IPS-NIHi7 (cell line): Measurements from ENCODE around the gene RBM39.
"Not testable (repeated sequence)": the region's sequence is repeated elsewhere in the genome, so short reads cannot be mapped to it uniquely, and the experiment has no call there.

Experiments used
- DNase-seq: peaks from one replicate; pipeline ENCODE4 v3.0.0; 2012; ENCODE audit warnings: mixed read lengths; ENCODE audit errors: extremely low spot score

The RBM39 gene

GRCh38 chr20:35726842-35727711, 15.0 kb downstream of the RBM39 start:
- no peak for DNase-seq

GRCh38 chr20:35724321-35725230, 17.5 kb downstream of the RBM39 start:
- no peak for DNase-seq

DNA sequence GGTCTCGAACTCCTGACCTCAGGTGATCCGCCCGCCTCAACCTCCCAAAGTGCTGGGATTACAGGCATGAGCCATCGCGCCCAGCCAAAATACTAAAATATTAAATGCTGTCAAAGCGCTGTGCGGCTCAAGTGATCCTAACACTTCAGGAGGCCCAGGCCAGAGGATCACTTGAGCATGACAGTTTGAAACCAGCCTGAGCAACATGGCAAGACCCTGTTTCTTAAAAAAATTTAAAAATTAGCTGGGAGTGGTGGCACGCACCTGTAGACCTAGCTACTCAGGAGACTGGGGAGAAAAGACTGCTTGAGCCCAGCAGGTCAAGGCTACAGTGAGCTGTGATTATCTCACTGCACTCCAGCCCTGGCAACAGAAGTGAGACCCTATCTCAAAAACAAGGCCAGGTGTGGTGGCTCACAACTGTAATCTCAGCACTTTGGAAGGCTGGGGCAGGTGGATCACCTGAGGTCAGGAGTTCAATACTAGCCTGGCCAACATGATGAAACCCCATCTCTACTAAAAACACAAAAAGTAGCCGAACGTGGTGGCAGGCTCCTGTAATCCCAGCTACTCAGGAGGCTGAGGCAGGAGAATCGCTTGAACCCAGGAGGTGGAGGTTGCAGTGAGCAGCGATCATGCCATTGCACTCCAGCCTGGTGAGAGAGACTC, 18.3 kb downstream of the RBM39 start:
- DNase-seq = not testable (repeated sequence)

DNA sequence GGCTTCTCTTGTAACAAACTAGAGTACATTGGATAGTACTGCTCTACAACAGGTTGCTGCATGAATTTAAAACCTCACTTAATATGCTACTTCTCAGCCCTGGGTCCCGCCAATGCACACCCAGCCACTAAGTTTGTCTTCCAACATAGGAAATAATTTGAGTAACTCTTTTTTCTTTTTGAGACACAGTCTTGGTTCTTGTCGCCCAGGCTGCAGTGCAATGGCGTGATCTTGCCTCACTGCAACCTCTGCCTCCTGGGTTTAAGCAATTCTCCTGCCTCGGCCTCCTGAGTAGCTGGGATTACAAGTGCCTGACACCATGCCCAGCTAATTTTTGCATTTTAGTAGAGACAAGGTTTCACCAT, 18.8 kb downstream of the RBM39 start:
- DNase-seq = not testable (repeated sequence)

GRCh38 chr20:35721621-35722020, 20.4 kb downstream of the RBM39 start:
- DNase-seq = no peak

- no peak for DNase-seq
These were observed 20.8 kb downstream of the RBM39 start for GRCh38 chr20:35721219-35721618.

GRCh38 chr20:35720165-35721123, 21.6 kb downstream of the RBM39 start:
- no peak for DNase-seq

DNA sequence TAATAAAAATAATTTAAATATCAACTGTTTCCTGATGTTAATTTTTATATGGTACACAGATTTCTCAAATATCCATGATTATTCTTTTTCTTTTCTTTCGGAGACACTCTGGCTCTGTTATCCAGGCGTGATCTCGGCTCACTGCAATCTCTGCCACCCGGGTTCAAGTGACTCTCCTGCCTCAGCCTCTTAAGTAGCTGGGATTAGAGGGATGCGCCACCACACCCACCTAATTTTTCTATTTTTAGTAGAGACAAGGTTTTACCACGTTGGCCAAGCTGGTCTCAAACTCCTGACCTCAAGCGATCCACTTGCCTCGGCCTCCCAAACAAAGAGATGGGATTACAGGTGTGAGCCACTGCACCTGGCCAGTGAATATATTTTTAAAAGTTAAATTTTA, 22.3 kb downstream of the RBM39 start:
- DNase-seq = no peak

- no peak for DNase-seq
These were observed 23.0 kb downstream of the RBM39 start for GRCh38 chr20:35718972-35719635.

- DNase-seq = not testable (repeated sequence)
These were observed 23.7 kb downstream of the RBM39 start for GRCh38 chr20:35718321-35718720.

DNA sequence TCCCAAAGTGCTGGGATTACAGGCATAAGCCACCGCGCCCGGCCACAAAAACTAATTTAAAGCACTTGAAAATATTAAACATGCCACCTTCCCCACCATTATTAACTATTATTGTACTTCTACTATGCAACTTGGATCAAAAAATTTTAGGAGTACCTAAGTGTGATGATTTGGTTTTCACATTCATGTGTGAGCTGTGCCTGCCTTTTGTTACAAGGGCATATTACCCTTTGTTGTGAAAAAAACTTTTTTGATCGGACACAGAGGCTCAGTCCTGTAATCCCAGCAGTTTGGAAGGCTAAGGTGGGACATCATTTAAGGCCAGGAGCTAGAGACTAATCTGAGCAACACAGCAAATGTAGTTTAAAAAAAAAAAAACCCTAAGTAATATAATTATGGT, 25.7 kb downstream of the RBM39 start:
- DNase-seq = no peak

- DNase-seq = no peak
These were observed 26.4 kb downstream of the RBM39 start for GRCh38 chr20:35715652-35716051.

GRCh38 chr20:35714127-35714526, 27.9 kb downstream of the RBM39 start:
- DNase-seq = no peak

DNA sequence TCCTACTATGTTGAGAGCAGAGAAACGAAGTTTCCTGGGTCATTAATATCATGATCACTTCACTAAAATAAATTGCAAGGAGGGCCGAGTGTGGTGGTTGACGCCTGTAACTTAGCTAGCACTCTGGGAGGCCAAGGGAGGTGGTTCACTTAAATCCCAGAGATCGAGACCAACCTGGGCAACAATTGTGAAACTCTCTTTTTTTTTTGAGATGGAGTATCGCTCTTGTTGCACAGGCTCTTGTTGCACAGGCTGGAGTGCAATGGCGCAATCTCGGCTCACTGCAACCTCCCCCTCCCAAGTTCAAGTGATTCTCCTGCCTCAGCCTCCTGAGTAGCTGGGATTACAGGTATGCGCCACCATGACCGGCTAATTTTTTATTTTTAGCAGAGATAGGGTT, 28.9 kb downstream of the RBM39 start:
- not testable (repeated sequence) for DNase-seq

DNA sequence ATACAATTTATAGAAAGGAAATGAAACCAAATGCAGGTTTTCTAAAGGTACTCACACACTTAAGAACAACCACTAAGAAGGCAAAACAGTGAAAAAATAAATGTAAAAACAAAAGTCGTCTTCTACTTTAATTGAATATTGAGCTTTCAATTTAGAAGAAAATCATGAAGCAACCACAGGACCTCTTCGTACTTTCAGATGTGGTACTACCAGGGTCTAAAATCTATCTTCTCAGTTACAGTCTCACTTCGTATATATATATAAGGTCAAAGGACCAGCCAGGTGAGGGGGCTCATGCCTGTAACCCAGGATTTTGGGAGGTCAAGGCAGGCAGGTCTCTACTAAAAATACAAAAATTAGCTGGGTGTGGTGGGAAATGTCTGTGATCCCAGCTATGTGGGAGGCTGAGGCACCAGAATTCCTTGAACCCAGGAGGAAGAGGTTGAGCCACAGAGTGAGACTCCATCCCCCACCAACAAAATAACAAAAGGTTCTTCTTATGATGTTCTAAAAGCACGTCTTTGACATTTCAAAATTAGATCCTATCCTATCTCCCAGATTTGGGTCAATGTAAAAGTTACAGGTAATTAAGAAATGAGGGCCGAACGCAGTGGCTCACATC, 30.4 kb downstream of the RBM39 start:
- no peak for DNase-seq

GRCh38 chr20:35710884-35711587, 31.0 kb downstream of the RBM39 start:
- no peak for DNase-seq

DNA sequence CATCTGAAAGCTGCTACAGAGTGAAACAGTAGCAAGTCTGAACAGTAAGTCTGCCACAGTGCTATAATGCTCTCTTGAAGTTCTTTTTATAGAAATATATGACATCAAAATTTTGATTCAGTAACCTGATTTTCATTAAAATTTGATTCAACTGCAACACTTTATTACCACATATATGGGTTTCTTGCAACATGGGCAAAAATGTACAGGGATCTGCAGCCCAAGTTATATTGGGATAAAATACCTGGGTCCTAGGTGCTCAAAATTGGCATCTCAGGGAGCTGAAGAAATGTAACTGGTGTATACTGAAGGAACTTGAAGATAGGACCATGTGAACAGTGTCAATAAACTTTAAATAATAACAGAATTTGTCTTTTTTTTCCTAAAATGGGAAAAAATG, 32.0 kb downstream of the RBM39 start:
- DNase-seq = no peak

DNA sequence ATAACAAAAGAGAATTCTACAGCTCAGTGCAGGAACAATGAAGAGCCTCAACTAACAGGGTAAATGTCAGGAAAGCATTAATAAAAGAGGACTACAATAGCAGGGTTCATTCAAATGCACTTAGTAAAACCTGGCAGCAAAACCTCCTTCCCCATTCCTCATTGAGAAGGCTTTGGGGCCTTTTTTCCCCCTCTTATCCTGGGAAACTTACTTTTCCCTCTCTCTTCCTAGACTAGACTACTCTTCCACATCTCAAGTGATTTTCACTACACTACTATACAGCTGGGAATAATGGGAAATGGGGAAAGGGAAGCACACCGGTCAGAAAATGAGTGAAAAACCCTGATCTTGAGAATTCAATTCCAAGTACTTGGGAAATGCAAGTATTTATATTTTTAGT, 32.8 kb downstream of the RBM39 start:
- DNase-seq = no peak

GRCh38 chr20:35708502-35708901, 33.6 kb downstream of the RBM39 start:
- DNase-seq = no peak
